WTC11 (cell line): ENCODE results near the gene KCNJ18. TPM values are rescaled to one million over a fixed set of nuclear protein-coding genes. Genes with fewer than 3 reads are reported as not detected.
"Not testable (repeated sequence)": the region's sequence is repeated elsewhere in the genome, so short reads cannot be mapped to it uniquely, and the experiment has no call there.

Experiments used
- ATAC-seq: fragments of 200-7000 bp; cut with Tn5 transposase; 2 replicates; pipeline ENCODE4 v1.10.0; 2021; ENCODE audit warnings: mild to moderate bottlenecking, moderate library complexity
- CTCF ChIA-PET: fragments of 300-600 bp; sonication (Branson Sonifier 250); formaldehyde crosslinking; loops from one replicate; lab custom pipeline; 2021; ENCODE audit warnings: antibody characterized with exemption; lab: Charles Lee
- POLR2A ChIA-PET: fragments of 350-600 bp; sonication (Branson Sonifier 250); formaldehyde crosslinking; loops from one replicate; lab custom pipeline; 2021; ENCODE audit warnings: antibody characterized with exemption; lab: Charles Lee
- DNase-seq: peaks from one replicate; pipeline ENCODE4 v3.0.0; 2021; ENCODE audit warnings: low spot score
- H3K27ac Mint-ChIP-seq: 2 replicates; pipeline ENCODE4 v1.8.0; 2021; ENCODE audit warnings: mixed read lengths
- H3K27me3 Mint-ChIP-seq: 2 replicates; pipeline ENCODE4 v1.8.0; 2021; ENCODE audit warnings: low read depth, mild to moderate bottlenecking, moderate library complexity, mixed read lengths
- H3K36me3 Mint-ChIP-seq: 2 replicates; pipeline ENCODE4 v1.8.0; 2021; ENCODE audit warnings: mixed read lengths
- H3K4me1 Mint-ChIP-seq: 2 replicates; pipeline ENCODE4 v1.8.0; 2022; ENCODE audit warnings: mixed read lengths
- H3K4me3 Mint-ChIP-seq: 2 replicates; pipeline ENCODE4 v1.8.0; 2021; ENCODE audit warnings: mild to moderate bottlenecking, moderate library complexity, mixed read lengths
- H3K9me3 Mint-ChIP-seq: 2 replicates; pipeline ENCODE4 v1.8.0; 2021; ENCODE audit warnings: mixed read lengths
- CREM ChIP-seq: sonication (generic); formaldehyde crosslinking; IDR thresholded peaks from 2 replicates; pipeline ENCODE4 v1.8.1; 2022; ENCODE audit warnings: mild to moderate bottlenecking, missing genetic modification reagents, moderate library complexity
- ELF4 ChIP-seq: sonication (generic); formaldehyde crosslinking; IDR thresholded peaks from 2 replicates; pipeline ENCODE4 v1.8.1; 2022; ENCODE audit warnings: low read depth, mild to moderate bottlenecking, moderate library complexity, missing genetic modification reagents
- JAZF1 ChIP-seq: fragments of 250-450 bp; sonication (Bioruptor Pico); IDR thresholded peaks from 2 replicates; pipeline ENCODE4 v1.9.0; 2021; ENCODE audit warnings: moderate library complexity, mild to moderate bottlenecking, inconsistent platforms
- ZNF232 ChIP-seq: sonication (generic); formaldehyde crosslinking; IDR thresholded peaks from 2 replicates; pipeline ENCODE4 v1.8.0; 2022; ENCODE audit warnings: mild to moderate bottlenecking, missing genetic modification reagents
- ZNF263 ChIP-seq: sonication (generic); formaldehyde crosslinking; IDR thresholded peaks from 2 replicates; pipeline ENCODE4 v1.8.1; 2022; ENCODE audit warnings: low read depth, mild to moderate bottlenecking, moderate library complexity, missing genetic modification reagents
- ZNF396 ChIP-seq: fragments of 250-450 bp; sonication (Bioruptor Pico); IDR thresholded peaks from 2 replicates; pipeline ENCODE4 v1.8.0; 2021; ENCODE audit warnings: mild to moderate bottlenecking, moderate library complexity, borderline replicate concordance
- ZNF671 ChIP-seq: fragments of 250-450 bp; sonication (Bioruptor Pico); IDR thresholded peaks from 2 replicates; pipeline ENCODE4 v1.8.0; 2021; ENCODE audit warnings: mild to moderate bottlenecking
- total RNA-seq: library from RNA; stranded (reverse); gene quantifications from 3 replicates; pipeline ENCODE4 v1.2.3, GENCODE V29; 2021
- TF ChIP-seq, protein P1 (sequence below): sonication (generic); formaldehyde crosslinking; IDR thresholded peaks from 2 replicates; pipeline ENCODE4 v1.8.1; 2022; ENCODE audit warnings: mild to moderate bottlenecking, missing genetic modification reagents, moderate library complexity, borderline replicate concordance
- TF ChIP-seq, protein P2 (sequence below): sonication (generic); formaldehyde crosslinking; IDR thresholded peaks from 2 replicates; pipeline ENCODE4 v1.8.0; 2022; ENCODE audit warnings: mild to moderate bottlenecking, missing genetic modification reagents
- TF ChIP-seq, protein P3 (sequence below): fragments of 250-450 bp; sonication (Bioruptor Pico); IDR thresholded peaks from 2 replicates; pipeline ENCODE4 v1.9.0; 2021; ENCODE audit warnings: mild to moderate bottlenecking

KCNJ18 gene
- total RNA-seq, 1 experiment from 2014 or later, result not detected

DNA sequence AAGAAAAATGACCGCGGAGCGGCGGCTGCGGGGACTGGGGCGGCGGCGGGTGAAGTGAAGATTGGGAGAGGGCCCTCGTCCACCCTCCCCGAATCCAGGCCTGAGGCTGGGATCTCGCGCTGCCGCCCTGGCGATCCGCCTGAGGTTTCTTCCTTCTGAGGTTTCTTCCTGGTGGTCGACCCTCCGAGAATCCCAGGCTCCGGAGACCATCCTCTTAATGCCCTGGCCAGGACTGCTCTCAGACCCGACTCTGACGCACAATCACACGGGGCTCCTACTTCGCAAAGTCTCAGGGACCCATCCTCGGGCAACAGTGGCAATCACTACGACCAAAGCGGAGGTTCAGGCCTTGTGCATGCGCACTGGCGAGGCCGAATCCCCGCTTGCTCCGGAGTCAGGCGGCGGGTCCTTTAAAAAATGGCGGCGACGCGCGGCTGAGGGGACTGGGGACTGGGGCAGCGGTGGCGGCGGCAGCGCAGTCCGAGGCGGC lies 18.0 kb upstream of the KCNJ18 start:
- no peak for DNase-seq
- no peak for ATAC-seq
- H3K27me3 Mint-ChIP-seq, result peaks cover 63% of the 10 kb centered on the region
- peaks cover 81% of the 10 kb centered on the region for H3K36me3 Mint-ChIP-seq
- TF ChIP-seq, protein P1, sequence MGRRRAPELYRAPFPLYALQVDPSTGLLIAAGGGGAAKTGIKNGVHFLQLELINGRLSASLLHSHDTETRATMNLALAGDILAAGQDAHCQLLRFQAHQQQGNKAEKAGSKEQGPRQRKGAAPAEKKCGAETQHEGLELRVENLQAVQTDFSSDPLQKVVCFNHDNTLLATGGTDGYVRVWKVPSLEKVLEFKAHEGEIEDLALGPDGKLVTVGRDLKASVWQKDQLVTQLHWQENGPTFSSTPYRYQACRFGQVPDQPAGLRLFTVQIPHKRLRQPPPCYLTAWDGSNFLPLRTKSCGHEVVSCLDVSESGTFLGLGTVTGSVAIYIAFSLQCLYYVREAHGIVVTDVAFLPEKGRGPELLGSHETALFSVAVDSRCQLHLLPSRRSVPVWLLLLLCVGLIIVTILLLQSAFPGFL, result no peak
- TF ChIP-seq CREM (CRISPR knock-in tag) (no peak), ZNF396 (no peak), ZNF263 (CRISPR knock-in tag) (no peak), ZNF232 (no peak)
- TF ChIP-seq, protein P2, sequence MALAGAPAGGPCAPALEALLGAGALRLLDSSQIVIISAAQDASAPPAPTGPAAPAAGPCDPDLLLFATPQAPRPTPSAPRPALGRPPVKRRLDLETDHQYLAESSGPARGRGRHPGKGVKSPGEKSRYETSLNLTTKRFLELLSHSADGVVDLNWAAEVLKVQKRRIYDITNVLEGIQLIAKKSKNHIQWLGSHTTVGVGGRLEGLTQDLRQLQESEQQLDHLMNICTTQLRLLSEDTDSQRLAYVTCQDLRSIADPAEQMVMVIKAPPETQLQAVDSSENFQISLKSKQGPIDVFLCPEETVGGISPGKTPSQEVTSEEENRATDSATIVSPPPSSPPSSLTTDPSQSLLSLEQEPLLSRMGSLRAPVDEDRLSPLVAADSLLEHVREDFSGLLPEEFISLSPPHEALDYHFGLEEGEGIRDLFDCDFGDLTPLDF (CRISPR knock-in tag), result no peak
- H3K27ac Mint-ChIP-seq, result no peak overlapping the region
- no peak overlapping the region for H3K4me3 Mint-ChIP-seq
- H3K4me1 Mint-ChIP-seq, result peaks cover 16% of the 10 kb centered on the region
- peaks cover 84% of the 10 kb centered on the region for H3K9me3 Mint-ChIP-seq
- POLR2A ChIA-PET, result no interaction called here
- CTCF ChIA-PET, result no interaction called here

DNA sequence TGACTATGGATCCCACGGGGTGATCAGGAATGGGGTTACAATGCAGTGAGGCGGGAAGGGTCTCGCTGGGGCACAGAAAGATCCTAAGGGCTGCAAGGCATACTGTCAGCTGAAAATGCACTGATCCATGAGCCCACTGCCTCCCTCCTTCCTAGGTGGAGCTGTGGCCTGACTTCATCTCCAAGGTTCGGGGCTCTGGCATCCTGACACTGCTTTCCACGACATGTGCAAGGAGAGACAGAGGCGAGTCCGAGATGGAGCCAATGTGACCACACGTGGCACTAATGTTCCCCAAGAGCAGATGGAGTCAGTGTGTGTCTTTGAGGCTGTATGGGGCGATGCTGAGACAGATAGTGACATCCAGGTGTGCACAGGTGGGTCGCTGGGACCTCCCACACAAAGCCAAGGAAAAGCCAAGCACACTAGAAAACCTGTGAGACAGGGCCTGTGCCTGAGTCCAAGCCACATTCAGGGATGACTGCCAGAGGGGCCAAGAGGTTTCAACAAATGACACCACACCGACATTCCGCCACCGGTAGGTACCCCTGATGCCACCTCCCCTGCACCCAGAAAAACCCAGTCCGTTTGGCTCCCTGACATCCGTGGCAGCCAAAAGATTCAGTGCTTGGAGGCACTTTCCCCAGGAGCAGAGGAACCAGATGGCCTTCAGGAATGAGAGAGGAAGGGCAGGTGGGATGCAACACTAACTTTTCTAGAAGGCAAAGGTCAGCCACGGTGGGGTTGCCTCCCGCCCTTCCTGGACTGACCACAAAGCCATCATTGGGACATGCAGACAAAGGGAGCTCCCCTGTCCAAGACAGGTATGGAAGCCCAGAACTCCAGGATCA lies 17.2 kb upstream of the KCNJ18 start:
- Mint-ChIP-seq H3K27me3 (peaks cover 60% of the 10 kb centered on the region), H3K36me3 (peaks cover 82% of the 10 kb centered on the region), H3K4me1 (peaks cover 11% of the 10 kb centered on the region), H3K9me3 (peaks cover 80% of the 10 kb centered on the region)
- H3K4me3 Mint-ChIP-seq, DNase-seq, ATAC-seq, POLR2A ChIA-PET, H3K27ac Mint-ChIP-seq, CTCF ChIA-PET: not testable (repeated sequence)

DNA sequence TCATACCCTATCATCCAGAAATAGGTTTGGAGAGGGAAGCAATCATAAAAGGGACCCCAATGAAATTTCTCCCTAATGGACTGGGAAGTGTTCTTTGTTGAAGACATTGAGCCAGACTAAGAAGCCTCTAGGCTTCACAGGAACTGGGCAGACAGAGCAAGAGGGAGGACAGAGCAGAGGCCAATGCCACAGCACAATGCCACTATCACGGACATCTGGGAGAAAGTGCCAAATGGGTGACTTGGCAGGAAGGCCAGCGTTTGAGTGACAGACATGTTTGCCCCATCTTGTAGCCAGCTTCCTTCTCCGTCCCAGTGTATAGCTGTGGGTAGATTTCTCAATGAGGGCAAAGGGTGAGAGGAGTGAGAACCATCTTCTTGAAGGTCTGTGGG lies 16.6 kb upstream of the KCNJ18 start:
- peaks cover 74% of the 10 kb centered on the region for H3K9me3 Mint-ChIP-seq
- CTCF ChIA-PET, POLR2A ChIA-PET, H3K4me3 Mint-ChIP-seq, H3K4me1 Mint-ChIP-seq, H3K27ac Mint-ChIP-seq, ATAC-seq, DNase-seq: not testable (repeated sequence)
- H3K36me3 Mint-ChIP-seq, result peaks cover 80% of the 10 kb centered on the region
- H3K27me3 Mint-ChIP-seq, result peaks cover 59% of the 10 kb centered on the region

DNA sequence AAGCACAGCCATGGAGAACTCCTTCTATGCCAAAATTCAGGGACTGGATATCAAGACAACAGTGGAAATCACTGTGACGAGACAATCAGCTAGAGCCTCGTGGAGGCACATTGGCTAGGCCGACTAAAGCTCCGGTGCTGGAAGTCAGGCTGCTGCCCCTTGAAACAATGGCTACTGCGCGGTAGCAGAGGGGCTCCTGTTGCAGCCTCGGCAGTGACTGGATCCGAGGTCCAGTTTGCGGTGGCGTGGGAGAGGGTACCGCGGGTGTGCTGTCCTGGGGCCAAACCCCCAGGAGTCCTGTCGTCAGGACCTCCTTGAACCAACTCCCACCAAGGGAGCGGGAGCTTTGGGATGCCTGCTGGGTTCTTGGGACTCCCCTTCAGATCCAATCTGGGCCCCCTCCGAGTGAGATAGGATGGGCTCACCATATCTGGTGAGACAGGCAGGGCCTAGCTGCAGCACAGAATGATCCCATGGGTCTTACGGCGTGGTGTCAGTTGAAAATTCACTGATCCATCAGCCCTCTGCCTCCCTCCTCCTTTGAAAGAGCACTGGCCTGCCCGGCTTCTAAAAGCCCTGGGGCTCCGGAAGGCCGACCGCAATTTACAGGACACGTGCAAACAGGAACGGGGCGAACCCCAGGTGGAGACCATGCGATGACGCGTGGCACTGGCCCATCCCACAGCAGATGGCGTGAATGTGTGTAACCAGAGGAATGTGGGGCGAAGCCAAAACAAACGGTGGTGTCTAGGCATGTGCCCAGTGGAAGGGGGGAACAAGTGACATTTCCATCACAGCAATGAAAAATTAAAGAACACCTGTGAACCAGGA lies 15.8 kb upstream of the KCNJ18 start:
- no peak overlapping the region for H3K27ac Mint-ChIP-seq
- H3K9me3 Mint-ChIP-seq, result peaks cover 67% of the 10 kb centered on the region
- ChIA-PET POLR2A (no interaction called here), CTCF (no interaction called here)
- H3K36me3 Mint-ChIP-seq, result peaks cover 78% of the 10 kb centered on the region
- no peak for DNase-seq
- H3K4me1 Mint-ChIP-seq, result 0 out of 2 replicates have a peak, but pooled peaks cover 1% of the 10 kb centered on the region
- H3K27me3 Mint-ChIP-seq, result peaks cover 54% of the 10 kb centered on the region
- H3K4me3 Mint-ChIP-seq, result no peak overlapping the region
- TF ChIP-seq JAZF1 (CRISPR knock-in tag), result no peak
- TF ChIP-seq ZNF671 (CRISPR knock-in tag), result no peak
- TF ChIP-seq, protein P3, sequence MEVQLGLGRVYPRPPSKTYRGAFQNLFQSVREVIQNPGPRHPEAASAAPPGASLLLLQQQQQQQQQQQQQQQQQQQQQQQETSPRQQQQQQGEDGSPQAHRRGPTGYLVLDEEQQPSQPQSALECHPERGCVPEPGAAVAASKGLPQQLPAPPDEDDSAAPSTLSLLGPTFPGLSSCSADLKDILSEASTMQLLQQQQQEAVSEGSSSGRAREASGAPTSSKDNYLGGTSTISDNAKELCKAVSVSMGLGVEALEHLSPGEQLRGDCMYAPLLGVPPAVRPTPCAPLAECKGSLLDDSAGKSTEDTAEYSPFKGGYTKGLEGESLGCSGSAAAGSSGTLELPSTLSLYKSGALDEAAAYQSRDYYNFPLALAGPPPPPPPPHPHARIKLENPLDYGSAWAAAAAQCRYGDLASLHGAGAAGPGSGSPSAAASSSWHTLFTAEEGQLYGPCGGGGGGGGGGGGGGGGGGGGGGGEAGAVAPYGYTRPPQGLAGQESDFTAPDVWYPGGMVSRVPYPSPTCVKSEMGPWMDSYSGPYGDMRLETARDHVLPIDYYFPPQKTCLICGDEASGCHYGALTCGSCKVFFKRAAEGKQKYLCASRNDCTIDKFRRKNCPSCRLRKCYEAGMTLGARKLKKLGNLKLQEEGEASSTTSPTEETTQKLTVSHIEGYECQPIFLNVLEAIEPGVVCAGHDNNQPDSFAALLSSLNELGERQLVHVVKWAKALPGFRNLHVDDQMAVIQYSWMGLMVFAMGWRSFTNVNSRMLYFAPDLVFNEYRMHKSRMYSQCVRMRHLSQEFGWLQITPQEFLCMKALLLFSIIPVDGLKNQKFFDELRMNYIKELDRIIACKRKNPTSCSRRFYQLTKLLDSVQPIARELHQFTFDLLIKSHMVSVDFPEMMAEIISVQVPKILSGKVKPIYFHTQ (CRISPR knock-in tag), result no peak
- TF ChIP-seq ELF4 (CRISPR knock-in tag), result no peak
- TF ChIP-seq, all 79 proteins: peak for 0
- ATAC-seq, result no peak
